ENCODE data around the gene ARSK.

DNA sequence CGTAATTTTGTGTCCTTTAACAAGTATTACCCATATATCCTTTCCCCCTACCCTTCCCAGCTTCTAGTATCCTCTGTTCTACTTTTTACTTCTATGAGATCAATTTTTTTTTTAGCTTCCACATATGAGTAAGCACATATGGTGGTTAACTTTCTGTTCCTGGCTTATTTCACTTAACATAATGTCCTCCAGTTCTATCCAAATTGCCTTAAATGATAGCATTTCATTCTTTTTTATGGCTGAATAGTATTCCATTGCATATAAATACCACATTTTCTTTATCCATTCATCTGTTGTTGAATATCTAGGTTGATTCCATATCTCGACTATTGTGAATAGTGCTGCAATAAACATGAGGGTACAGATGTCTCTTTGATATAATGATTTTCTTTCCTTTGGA, 36.5 kb upstream of the ARSK start:
- TF ChIP-seq, protein P1, sequence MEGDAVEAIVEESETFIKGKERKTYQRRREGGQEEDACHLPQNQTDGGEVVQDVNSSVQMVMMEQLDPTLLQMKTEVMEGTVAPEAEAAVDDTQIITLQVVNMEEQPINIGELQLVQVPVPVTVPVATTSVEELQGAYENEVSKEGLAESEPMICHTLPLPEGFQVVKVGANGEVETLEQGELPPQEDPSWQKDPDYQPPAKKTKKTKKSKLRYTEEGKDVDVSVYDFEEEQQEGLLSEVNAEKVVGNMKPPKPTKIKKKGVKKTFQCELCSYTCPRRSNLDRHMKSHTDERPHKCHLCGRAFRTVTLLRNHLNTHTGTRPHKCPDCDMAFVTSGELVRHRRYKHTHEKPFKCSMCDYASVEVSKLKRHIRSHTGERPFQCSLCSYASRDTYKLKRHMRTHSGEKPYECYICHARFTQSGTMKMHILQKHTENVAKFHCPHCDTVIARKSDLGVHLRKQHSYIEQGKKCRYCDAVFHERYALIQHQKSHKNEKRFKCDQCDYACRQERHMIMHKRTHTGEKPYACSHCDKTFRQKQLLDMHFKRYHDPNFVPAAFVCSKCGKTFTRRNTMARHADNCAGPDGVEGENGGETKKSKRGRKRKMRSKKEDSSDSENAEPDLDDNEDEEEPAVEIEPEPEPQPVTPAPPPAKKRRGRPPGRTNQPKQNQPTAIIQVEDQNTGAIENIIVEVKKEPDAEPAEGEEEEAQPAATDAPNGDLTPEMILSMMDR (IDR thresholded peaks at IDR 0.05 in 2 of 3, conservative IDR thresholded peaks at IDR 0.05 in 1 of 3; ENCODE audit: control insufficient read depth in 2 of 3, extremely low read depth in 1 of 3, insufficient read depth in 1 of 3, low read depth in 3 of 3, low read length in 3 of 3) = no peak
- no peak for TF ChIP-seq RAD21 (IDR thresholded peaks at IDR 0.05; ENCODE audit: insufficient read depth, low read depth, low read length)
- TF ChIP-seq ZNF384 (IDR thresholded peaks at IDR 0.05; ENCODE audit: borderline replicate concordance, low read depth, low read length) = no peak
- no peak for TF ChIP-seq YY1 (IDR thresholded peaks at IDR 0.05; ENCODE audit: low read depth, low read length)

Data from GM12878 (cell line).